ENCODE measurements around the gene PAPLN.

PAPLN gene

DNA sequence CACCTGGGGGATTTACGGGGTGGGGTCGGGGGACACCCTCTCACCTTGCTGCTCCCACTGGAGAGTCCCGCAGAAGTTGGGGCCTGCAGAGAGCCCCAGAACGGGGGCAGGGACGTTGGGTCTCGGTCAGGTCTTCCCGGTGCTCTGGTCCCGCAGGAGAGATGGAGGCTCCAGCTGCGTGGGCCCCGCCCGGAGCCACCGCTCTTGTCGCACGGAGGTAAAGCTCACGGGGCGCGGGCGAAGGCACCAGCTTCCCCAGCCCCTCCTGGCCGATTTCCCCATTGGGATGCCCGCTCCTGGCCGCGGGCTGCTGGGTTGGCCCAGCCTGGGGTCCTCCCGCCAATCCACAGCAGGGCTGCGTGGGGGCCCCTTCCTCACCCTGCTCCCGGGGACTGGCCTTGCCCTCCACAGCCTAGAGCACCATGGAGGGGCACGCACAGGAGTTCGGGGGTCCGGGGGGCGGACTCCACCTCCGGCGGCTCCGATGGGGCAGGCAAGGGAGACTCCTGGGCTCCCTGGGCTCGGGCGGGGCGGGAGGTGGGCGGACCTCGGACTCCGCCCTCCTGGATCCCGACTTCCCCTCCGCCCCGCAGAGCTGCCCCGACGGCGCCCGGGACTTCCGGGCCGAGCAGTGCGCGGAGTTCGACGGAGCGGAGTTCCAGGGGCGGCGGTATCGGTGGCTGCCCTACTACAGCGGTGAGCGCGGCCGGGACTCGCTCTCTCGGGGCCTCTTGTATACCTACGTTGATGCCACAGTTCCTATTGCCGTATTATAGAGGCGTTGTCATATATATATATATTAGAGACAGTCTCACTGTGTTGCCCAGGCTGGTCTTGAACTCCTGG lies 8.4 kb downstream of the PAPLN start:
- H3K9ac ChIP-seq (ENCODE audit: low read length) = peak overlapping the region; percentile 52
- TF ChIP-seq CTCF (IDR thresholded peaks at IDR 0.05; ENCODE audit: low read depth, low read length) = no peak
- no peak for TF ChIP-seq EZH2phosphoT487 (IDR thresholded peaks at IDR 0.05; ENCODE audit: low read depth)
- peaks cover 15% of the 10 kb centered on the region for H3K27me3 ChIP-seq (ENCODE audit: low read depth, low read length)
- H4K20me1 ChIP-seq (ENCODE audit: insufficient read depth, low read length) = no peaks in the 10 kb centered on the region
- no peaks in the 10 kb centered on the region for H3K79me2 ChIP-seq (ENCODE audit: low read length)
- peaks cover 55% of the 10 kb centered on the region for H3K4me1 ChIP-seq (ENCODE audit: low read length)
- no peaks in the 10 kb centered on the region for H3K36me3 ChIP-seq (replicated peaks; ENCODE audit: low read depth, low read length)
- H3K27ac ChIP-seq (ENCODE audit: low read length) = no peak overlapping the region
- H3K4me2 ChIP-seq (ENCODE audit: low read length) = peak overlapping the region; percentile 98
- H3K4me3 ChIP-seq (ENCODE audit: low read length) = peak overlapping the region; percentile 76
- H3K9me3 ChIP-seq (ENCODE audit: insufficient read depth, low read length) = no peaks in the 10 kb centered on the region
- peak overlapping the region; percentile 0; the same call in 1 of the 2 replicates for H2AFZ ChIP-seq (ENCODE audit: low read depth, low read length)

DNA sequence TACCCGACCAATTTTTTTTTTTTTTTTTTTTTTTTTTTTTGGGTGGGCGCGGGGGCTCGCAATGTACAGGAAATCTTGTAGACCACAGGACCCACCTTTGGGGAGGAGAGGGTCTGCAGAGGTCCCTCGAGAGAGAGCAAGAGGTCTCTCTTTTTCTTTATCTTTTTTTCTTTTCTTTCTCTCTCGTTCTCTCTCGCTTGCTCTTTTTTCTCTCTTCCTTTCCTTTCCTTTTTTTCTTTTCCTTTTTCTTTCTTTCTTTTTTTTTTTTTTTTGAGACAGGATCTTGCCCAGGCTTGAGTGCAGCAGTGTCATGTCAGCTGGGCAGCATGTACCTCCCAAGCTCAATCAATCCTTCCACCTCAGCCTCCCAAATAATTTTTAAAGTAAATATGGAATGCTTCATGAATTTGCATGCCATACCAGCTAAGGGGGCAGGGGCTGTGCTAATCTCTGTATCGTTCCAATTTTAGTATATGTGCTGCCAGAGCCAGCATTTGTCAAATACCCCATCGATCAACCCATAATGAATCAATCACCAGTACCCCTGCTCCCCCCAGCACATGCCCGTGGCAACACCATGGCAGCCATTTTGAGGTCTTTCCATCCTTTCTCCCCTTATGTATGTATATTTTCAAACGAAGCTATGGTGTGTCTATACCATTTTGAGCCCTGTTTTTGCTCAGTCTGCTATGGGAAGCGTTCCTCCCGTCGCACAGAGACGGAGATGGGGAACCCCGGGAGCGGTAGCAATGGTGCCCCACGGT lies 9.3 kb downstream of the PAPLN start:
- no peak for TF ChIP-seq CTCF (IDR thresholded peaks at IDR 0.05; ENCODE audit: low read depth, low read length)
- TF ChIP-seq EZH2phosphoT487 (IDR thresholded peaks at IDR 0.05; ENCODE audit: low read depth) = no peak

GRCh38 chr14:73248108-73248868 lies 11.0 kb downstream of the PAPLN start:
- H3K27me3 ChIP-seq (ENCODE audit: low read depth, low read length) = peaks cover 13% of the 10 kb centered on the region
- peak overlapping the region; percentile 98 for H3K4me2 ChIP-seq (ENCODE audit: low read length)
- no peaks in the 10 kb centered on the region for H4K20me1 ChIP-seq (ENCODE audit: insufficient read depth, low read length)
- no peak overlapping the region for H2AFZ ChIP-seq (ENCODE audit: low read depth, low read length)
- H3K9ac ChIP-seq (ENCODE audit: low read length) = no peak overlapping the region; the same call in 1 of the 2 replicates
- no peaks in the 10 kb centered on the region for H3K36me3 ChIP-seq (replicated peaks; ENCODE audit: low read depth, low read length)
- no peaks in the 10 kb centered on the region for H3K9me3 ChIP-seq (ENCODE audit: insufficient read depth, low read length)
- no peak overlapping the region for H3K27ac ChIP-seq (ENCODE audit: low read length)
- H3K79me2 ChIP-seq (ENCODE audit: low read length) = no peaks in the 10 kb centered on the region
- H3K4me3 ChIP-seq (ENCODE audit: low read length) = peak overlapping the region; percentile 76
- H3K4me1 ChIP-seq (ENCODE audit: low read length) = peaks cover 31% of the 10 kb centered on the region
- no peak for TF ChIP-seq EZH2phosphoT487 (IDR thresholded peaks at IDR 0.05; ENCODE audit: low read depth)
- no peak for TF ChIP-seq CTCF (IDR thresholded peaks at IDR 0.05; ENCODE audit: low read depth, low read length)

More for the DNA sequence above, 9.3 kb downstream of the PAPLN start:
- H3K9ac ChIP-seq (ENCODE audit: low read length) = peak overlapping the region; percentile 52
- H3K4me1 ChIP-seq (ENCODE audit: low read length) = peaks cover 47% of the 10 kb centered on the region
- no peak overlapping the region for H3K27ac ChIP-seq (ENCODE audit: low read length)
- no peaks in the 10 kb centered on the region for H3K36me3 ChIP-seq (replicated peaks; ENCODE audit: low read depth, low read length)
- H3K27me3 ChIP-seq (ENCODE audit: low read depth, low read length) = peaks cover 15% of the 10 kb centered on the region
- H3K79me2 ChIP-seq (ENCODE audit: low read length) = no peaks in the 10 kb centered on the region
- peak overlapping the region; percentile 98 for H3K4me2 ChIP-seq (ENCODE audit: low read length)
- H3K9me3 ChIP-seq (ENCODE audit: insufficient read depth, low read length) = no peaks in the 10 kb centered on the region
- H3K4me3 ChIP-seq (ENCODE audit: low read length) = peak overlapping the region; percentile 76
- H4K20me1 ChIP-seq (ENCODE audit: insufficient read depth, low read length) = no peaks in the 10 kb centered on the region
- H2AFZ ChIP-seq (ENCODE audit: low read depth, low read length) = peak overlapping the region; percentile 83
